Small intestine (tissue), 7 donors: ENCODE measurements around the gene WIZ. TPM values are rescaled to one million over a fixed set of nuclear protein-coding genes. Genes with fewer than 3 reads are reported as not detected.
"Not testable (repeated sequence)": the region's sequence is repeated elsewhere in the genome, so short reads cannot be mapped to it uniquely, and the experiment has no call there.

Experiments used
- DNase-seq, 2 donors: peaks; one replicate each; pipeline versions ENCODE4 v3.0.0 to v3.0.0-alpha.2; 2013
- FAIRE-seq: peaks from 2 replicates; lab custom pipeline; 2012; peaks lifted over from hg19 to GRCh38; lab: Jason Lieb, UNC
- H3K27ac ChIP-seq, 3 donors: one replicate each; pipeline ENCODE4 v1.5.1; 2013; ENCODE audit warnings: low read length in 2 of 3, mild to moderate bottlenecking in 2 of 3, control low read depth in 1 of 3, inconsistent platforms in 1 of 3, low read depth in 1 of 3, moderate library complexity in 1 of 3
- H3K27me3 ChIP-seq, 3 donors: one replicate each; pipeline ENCODE4 v1.6.1; 2013; ENCODE audit warnings: low read length in 3 of 3, inconsistent platforms in 1 of 3; ENCODE audit not compliant: control insufficient read depth in 3 of 3, insufficient read depth in 3 of 3
- H3K36me3 ChIP-seq, 3 donors: one replicate each; pipeline ENCODE4 v1.6.1; 2013; ENCODE audit warnings: low read length in 3 of 3, inconsistent platforms in 1 of 3, low read depth in 1 of 3, mild to moderate bottlenecking in 1 of 3, moderate library complexity in 1 of 3; ENCODE audit not compliant: control insufficient read depth in 3 of 3, insufficient read depth in 2 of 3
- H3K4me1 ChIP-seq, 3 donors: one replicate each; pipeline ENCODE4 v1.6.1; 2013; ENCODE audit warnings: low read length in 2 of 3, inconsistent platforms in 1 of 3, low read depth in 1 of 3, mild to moderate bottlenecking in 1 of 3, moderate library complexity in 1 of 3; ENCODE audit not compliant: control insufficient read depth in 3 of 3, insufficient read depth in 2 of 3
- H3K4me3 ChIP-seq, 3 donors: one replicate each; pipeline ENCODE4 v1.5.1; 2013; ENCODE audit warnings: low read length in 3 of 3, control low read depth in 1 of 3, inconsistent platforms in 1 of 3, low read depth in 1 of 3, mild to moderate bottlenecking in 1 of 3, moderate library complexity in 1 of 3
- H3K9me3 ChIP-seq, 2 donors: one replicate each; pipeline ENCODE4 v1.6.1; 2013; ENCODE audit warnings: low read depth in 1 of 2, low read length in 1 of 2; ENCODE audit not compliant: control insufficient read depth in 2 of 2, insufficient read depth in 1 of 2
- WGBS, 3 donors: extraction: QIAGEN DNeasy Blood & Tissue Kit; methylation state at CpG; one replicate each; pipeline ENCODE4 v1.1.7; 2013; 5-methylcytosine and 5-hydroxymethylcytosine counted together
- polyA plus RNA-seq, 4 donors: library from polyadenylated mRNA; stranded (reverse) in 3 of 4; unstranded in 1 of 4; fragments of 200-250 nt in 3 of 4; fragments of 120-200 nt in 1 of 4; gene quantifications; one replicate each; pipeline versions ENCODE4 v1.2.1 to v1.2.3, GENCODE V29; 2013
- donor health status: healthy with polysubstance abuse.
- donor health status: control.
- donor health status: control.
- donor health status: Bipolar disorder and iron deficiency.
- donor health status: healthy.

WIZ gene
- polyA plus RNA-seq, 4 donors = 7.0 to 19.6 (median 15.5) TPM

GRCh38 chr19:15397782-15398181 is 52.0 kb downstream of the WIZ start:
- Histone ChIP-seq H3K9me3 (no peaks in the 10 kb centered on the region), H3K27me3 (no peaks in the 10 kb centered on the region), H3K27ac (no peak overlapping the region), H3K4me1 (no peaks in the 10 kb centered on the region), H3K4me3 (no peak overlapping the region), H3K36me3 (peaks cover 18 to 79% (median 24%) of the 10 kb centered on the region in 3 donors)
- 87 to 90% (median 89%) methylated on average over 11 of the region's 11 CpGs for WGBS, 3 donors
- FAIRE-seq = no peak
- no peak for DNase-seq

- whole genome bisulfite sequencing, 3 donors = 84 to 92% (median 89%) methylated on average over 6 of the region's 6 CpGs
- Histone ChIP-seq H3K27me3 (no peaks in the 10 kb centered on the region), H3K36me3 (peaks cover 18 to 74% (median 24%) of the 10 kb centered on the region in 3 donors), H3K9me3 (no peaks in the 10 kb centered on the region), H3K27ac (no peak overlapping the region), H3K4me1 (no peaks in the 10 kb centered on the region), H3K4me3 (no peak overlapping the region)
- DNase-seq (no peak), FAIRE-seq (no peak)
Measured at GRCh38 chr19:15397236-15397635, 52.5 kb downstream of the WIZ start.

- H3K27ac ChIP-seq = no peak overlapping the region
- WGBS, 3 donors = 96 to 100% (median 97%) methylated on average over 3 of the region's 3 CpGs
- H3K4me3 ChIP-seq = no peak overlapping the region
- FAIRE-seq = no peak
- no peaks in the 10 kb centered on the region for H3K4me1 ChIP-seq
- no peak for DNase-seq
- no peaks in the 10 kb centered on the region for H3K27me3 ChIP-seq
- peaks cover 18 to 74% (median 27%) of the 10 kb centered on the region in 3 donors for H3K36me3 ChIP-seq
- H3K9me3 ChIP-seq = no peaks in the 10 kb centered on the region
Measured at GRCh38 chr19:15396436-15396835, 53.3 kb downstream of the WIZ start.

GRCh38 chr19:15395251-15395650 is 54.5 kb downstream of the WIZ start:
- DNase-seq, H3K27me3 ChIP-seq, H3K27ac ChIP-seq, FAIRE-seq, H3K4me3 ChIP-seq, H3K9me3 ChIP-seq, H3K4me1 ChIP-seq: not testable (repeated sequence)
- peaks cover 18 to 63% (median 25%) of the 10 kb centered on the region in 3 donors for H3K36me3 ChIP-seq
- WGBS, 3 donors = 93 to 96% (median 94%) methylated on average over 17 of the region's 17 CpGs

DNA sequence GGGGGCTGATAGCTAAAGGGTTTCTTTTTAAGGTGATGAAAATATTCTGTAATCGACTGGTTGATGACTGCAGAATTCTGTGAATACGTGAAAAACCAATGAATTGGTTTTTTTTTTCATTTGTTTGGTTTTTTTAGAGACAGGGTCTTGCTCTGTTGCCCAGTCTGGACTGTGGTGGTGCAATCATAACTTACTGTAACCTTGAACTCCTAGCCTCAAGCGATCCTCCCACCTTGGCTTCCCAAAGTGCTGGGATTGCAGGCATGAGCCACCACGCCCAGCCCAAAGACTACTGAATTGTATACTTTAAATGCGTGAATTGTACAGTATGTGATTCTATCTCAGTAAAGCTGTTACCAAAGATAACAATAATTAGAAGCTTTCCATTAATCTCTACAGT is 55.3 kb downstream of the WIZ start:
- 86 to 94% (median 90%) methylated on average over 5 of the region's 5 CpGs for WGBS, 3 donors
- H3K27me3 ChIP-seq = no peaks in the 10 kb centered on the region
- no peak for FAIRE-seq
- no peak overlapping the region for H3K27ac ChIP-seq
- H3K4me3 ChIP-seq = no peak overlapping the region
- no peaks in the 10 kb centered on the region for H3K9me3 ChIP-seq
- H3K4me1 ChIP-seq = no peaks in the 10 kb centered on the region
- H3K36me3 ChIP-seq = peaks cover 18 to 63% (median 24%) of the 10 kb centered on the region in 3 donors
- no peak for DNase-seq

DNA sequence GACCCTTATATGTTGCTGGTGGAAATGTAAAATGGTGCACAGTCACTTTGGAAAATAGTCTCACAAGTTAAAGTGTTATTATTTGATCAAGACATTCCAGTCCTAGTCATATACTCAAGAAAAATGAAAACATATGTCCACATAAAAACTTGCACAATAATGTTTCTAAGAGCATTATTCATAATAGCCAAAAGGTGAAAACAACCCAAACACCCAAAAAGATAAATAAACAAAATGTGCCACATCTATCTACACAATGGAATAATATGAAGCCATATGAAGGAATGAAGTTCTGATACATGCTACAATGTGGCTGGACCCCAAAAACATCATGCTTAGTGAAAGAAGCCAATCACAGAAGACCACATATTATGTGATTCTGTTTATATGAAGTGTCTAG is 55.8 kb downstream of the WIZ start:
- DNase-seq (no peak), FAIRE-seq (no peak)
- Histone ChIP-seq H3K9me3 (no peaks in the 10 kb centered on the region), H3K27me3 (no peaks in the 10 kb centered on the region), H3K27ac (no peak overlapping the region), H3K4me1 (no peaks in the 10 kb centered on the region), H3K4me3 (no peak overlapping the region), H3K36me3 (peaks cover 14 to 58% (median 22%) of the 10 kb centered on the region in 3 donors)

DNA sequence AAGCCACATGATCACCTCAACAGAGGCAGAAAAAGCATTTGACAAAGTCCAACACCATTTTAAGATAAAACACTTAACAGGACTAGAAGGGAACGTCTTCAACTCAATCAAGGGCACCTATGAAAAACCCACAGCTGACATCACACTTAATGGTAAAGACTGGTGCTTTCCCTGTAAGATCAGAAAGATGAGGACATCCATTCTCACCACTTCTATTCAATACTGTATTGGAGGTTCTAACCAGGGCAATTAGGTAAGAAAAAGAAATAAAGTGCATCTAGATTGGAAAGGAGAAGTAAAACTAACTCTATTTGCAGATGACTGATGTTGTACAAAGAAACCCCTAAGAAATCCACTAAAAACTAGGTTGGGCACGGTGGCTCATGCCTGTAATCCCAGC is 58.9 kb downstream of the WIZ start:
- H3K27ac ChIP-seq = no peak overlapping the region
- FAIRE-seq (no peak), DNase-seq (no peak)
- peaks cover 4 to 32% (median 5%) of the 10 kb centered on the region in 3 donors for H3K36me3 ChIP-seq
- no peaks in the 10 kb centered on the region for H3K9me3 ChIP-seq
- H3K4me3 ChIP-seq = no peak overlapping the region
- no peaks in the 10 kb centered on the region for H3K27me3 ChIP-seq
- 76 to 86% (median 77%) methylated on average over 2 of the region's 2 CpGs for WGBS, 3 donors
- no peaks in the 10 kb centered on the region for H3K4me1 ChIP-seq

GRCh38 chr19:15381864-15382263 is 67.9 kb downstream of the WIZ start:
- 84 to 98% (median 94%) methylated on average over 6 of the region's 6 CpGs for WGBS, 3 donors
- DNase-seq = no peak
- FAIRE-seq = no peak

GRCh38 chr19:15381429-15381828 is 68.3 kb downstream of the WIZ start:
- H3K36me3 ChIP-seq = peaks cover 0 to 14% (median 2%) of the 10 kb centered on the region in 3 donors
- H3K27ac ChIP-seq = no peak overlapping the region
- DNase-seq (no peak), FAIRE-seq (no peak)
- WGBS, 3 donors = 72 to 87% (median 78%) methylated on average over 2 of the region's 2 CpGs
- H3K4me1 ChIP-seq = peaks cover 0 to 10% (median 2%) of the 10 kb centered on the region in 3 donors
- H3K4me3 ChIP-seq = no peak overlapping the region
- no peaks in the 10 kb centered on the region for H3K27me3 ChIP-seq
- no peaks in the 10 kb centered on the region for H3K9me3 ChIP-seq

More at GRCh38 chr19:15381864-15382263, 67.9 kb downstream of the WIZ start:
- H3K27me3 ChIP-seq = no peaks in the 10 kb centered on the region
- peaks cover under 1 to 14% (median 2%) of the 10 kb centered on the region in 3 donors for H3K36me3 ChIP-seq
- no peak overlapping the region for H3K4me3 ChIP-seq
- peaks cover 0 to 5% (median 0%) of the 10 kb centered on the region in 3 donors for H3K4me1 ChIP-seq
- H3K27ac ChIP-seq = no peak overlapping the region
- no peaks in the 10 kb centered on the region for H3K9me3 ChIP-seq
